ENCODE measurements around the gene MAGEF1.

The MAGEF1 gene

GRCh38 chr3:184750349-184751083 is 38.7 kb upstream of the MAGEF1 start:
- POLR2A ChIA-PET = no interaction called here
- DNase-seq (ENCODE audit: extremely low spot score) = no peak
- TF ChIP-seq CTCF (IDR thresholded peaks at IDR 0.05; ENCODE audit: control extremely low read depth, extremely low read depth, low read depth, missing control alignments) = no peak
- CTCF ChIA-PET = interaction anchor here (1.2 to 1.7 kb wide), 3 partner anchors 10 to 24 kb away, joined by 4 to 5 read pairs (median 5); no protein-coding TSS in a partner anchor

GRCh38 chr3:184749168-184749744 is 37.4 kb upstream of the MAGEF1 start:
- no peak for DNase-seq (ENCODE audit: extremely low spot score)
- POLR2A ChIA-PET = no interaction called here
- TF ChIP-seq CTCF (IDR thresholded peaks at IDR 0.05; ENCODE audit: control extremely low read depth, extremely low read depth, low read depth, missing control alignments) = no peak
- CTCF ChIA-PET = interaction anchor here (1.0 to 2.3 kb wide), 5 partner anchors 9 to 378 kb away, joined by 3 to 6 read pairs (median 5); no protein-coding TSS in a partner anchor

GRCh38 chr3:184748219-184749135 is 36.6 kb upstream of the MAGEF1 start:
- ChIA-PET POLR2A (no interaction called here), CTCF (interaction anchor here (1.0 to 2.3 kb wide), 5 partner anchors 10 to 377 kb away, joined by 3 to 6 read pairs (median 4); no protein-coding TSS in a partner anchor)
- no peak for TF ChIP-seq CTCF (IDR thresholded peaks at IDR 0.05; ENCODE audit: control extremely low read depth, extremely low read depth, low read depth, missing control alignments)
- peak; percentile 56 for DNase-seq (ENCODE audit: extremely low spot score)

GRCh38 chr3:184746131-184747120 is 34.6 kb upstream of the MAGEF1 start:
- no peak for DNase-seq (ENCODE audit: extremely low spot score)
- TF ChIP-seq CTCF (IDR thresholded peaks at IDR 0.05; ENCODE audit: control extremely low read depth, extremely low read depth, low read depth, missing control alignments) = no peak
- POLR2A ChIA-PET = no interaction called here
- CTCF ChIA-PET = interaction anchor here (1.0 to 1.2 kb wide), 3 partner anchors 13 to 25 kb away, joined by 3 read pairs; no protein-coding TSS in a partner anchor

GRCh38 chr3:184745526-184745925 is 33.7 kb upstream of the MAGEF1 start:
- TF ChIP-seq CTCF (IDR thresholded peaks at IDR 0.05; ENCODE audit: control extremely low read depth, extremely low read depth, low read depth, missing control alignments) = no peak
- DNase-seq (ENCODE audit: extremely low spot score) = no peak
- ChIA-PET CTCF (interaction anchor here (1.0 to 1.2 kb wide), 2 partner anchors 19 to 26 kb away, joined by 3 read pairs; no protein-coding TSS in a partner anchor), POLR2A (no interaction called here)
